T-helper 2 cell (primary cell): ENCODE data around the gene CXCL3.
"Not testable (repeated sequence)": the region's sequence is repeated elsewhere in the genome, so short reads cannot be mapped to it uniquely, and the experiment has no call there.

Source experiments
- DNase-seq, 5 experiments: peaks; one replicate each; pipeline versions ENCODE4 v3.0.0 to v3.0.0-alpha.2; 2012 to 2022
- total RNA-seq, 2 donors: gene quantifications; one replicate each; lab custom pipeline; 2026; lab: John Stamatoyannopoulos, UW

Gene CXCL3
- 0 reads per million in 2 donors for total RNA-seq

- DNase-seq: peak in 1 of 5 experiments; percentile 36
Observed at GRCh38 chr4:74038425-74039314, at the start of gene CXCL3. Gene CXCL3, minus strand, starts transcription at chr4:74038689. Its CDS starts 78 bp downstream, at chr4:74038611.

- no peak for DNase-seq
Observed at GRCh38 chr4:74087481-74087880, 49.0 kb upstream of the CXCL3 start.

DNA sequence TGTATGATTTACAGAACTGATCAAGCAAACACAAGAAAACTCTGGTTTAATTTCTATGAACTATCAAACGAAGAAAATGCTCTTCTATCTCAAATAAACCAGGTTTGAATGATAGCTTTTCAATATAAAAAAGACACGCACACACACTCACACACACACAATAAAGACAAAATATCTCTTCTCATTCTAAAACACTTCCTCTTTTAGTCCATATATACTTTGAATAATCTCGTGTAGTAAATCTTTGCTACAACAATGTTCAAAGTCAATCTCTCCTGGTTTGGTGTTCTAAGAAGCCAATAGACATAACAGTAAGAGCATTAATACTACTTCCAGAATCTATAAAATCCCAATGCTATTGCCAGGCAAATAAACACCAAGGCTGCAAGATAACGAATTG lies 47.2 kb upstream of the CXCL3 start:
- no peak for DNase-seq

- DNase-seq: no peak
Observed at GRCh38 chr4:74084984-74085383, 46.5 kb upstream of the CXCL3 start.

DNA sequence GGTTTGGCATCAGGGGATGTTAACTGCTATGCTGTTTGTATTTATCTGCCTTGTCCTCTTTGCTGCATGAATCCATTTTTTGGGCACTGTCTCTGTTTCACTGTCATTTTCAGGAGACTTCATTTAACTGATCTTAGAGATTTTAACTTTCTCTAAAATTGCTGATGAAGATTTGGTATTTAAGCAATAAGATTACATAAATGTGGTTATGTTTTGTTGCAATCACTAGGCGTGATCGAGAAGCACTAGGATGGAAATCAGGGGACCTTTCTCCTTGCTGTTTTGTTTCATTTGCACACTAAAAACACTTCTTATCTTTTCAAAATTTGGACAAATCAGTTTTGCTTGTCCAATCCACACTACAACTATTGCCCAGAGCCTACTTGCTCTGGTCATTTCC lies 45.1 kb upstream of the CXCL3 start:
- DNase-seq: no peak

- DNase-seq: no peak
Observed at GRCh38 chr4:74081035-74081434, 42.5 kb upstream of the CXCL3 start.

DNA sequence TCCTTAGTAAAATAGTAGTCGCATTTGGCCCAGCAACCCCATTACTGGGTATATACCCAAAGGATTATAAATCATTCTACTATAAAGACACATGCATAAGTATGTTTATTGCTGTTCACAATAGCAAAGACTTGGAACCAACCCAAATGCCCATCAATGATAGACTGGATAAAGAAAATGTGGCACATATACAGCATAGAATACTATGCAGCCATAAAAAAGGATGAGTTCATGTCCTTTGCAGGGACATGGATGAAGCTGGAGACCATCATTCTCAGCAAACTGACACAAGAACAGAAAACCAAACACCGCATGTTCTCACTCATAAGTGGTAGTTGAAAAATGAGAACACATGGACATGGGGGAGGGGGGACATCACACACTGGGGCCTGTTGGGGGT lies 41.9 kb upstream of the CXCL3 start:
- DNase-seq: not testable (repeated sequence)

DNA sequence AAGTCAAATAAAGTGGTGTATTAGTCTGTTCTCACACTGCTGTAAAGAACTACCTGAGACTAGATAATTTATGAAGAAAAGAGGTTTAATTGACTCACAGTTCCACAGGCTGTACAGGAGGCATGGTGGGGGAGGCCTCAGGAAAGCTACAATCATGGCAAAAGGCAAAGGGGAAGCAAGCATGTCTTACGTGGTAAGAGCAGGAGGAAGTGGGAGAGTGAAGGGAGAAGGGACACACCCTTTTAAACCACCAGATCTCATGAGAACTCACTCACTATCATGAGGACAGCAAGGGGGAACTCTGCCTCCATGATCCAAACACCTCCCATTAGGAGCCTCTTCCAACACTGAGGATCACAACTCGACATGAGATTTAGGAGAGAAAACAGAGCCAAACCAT lies 40.5 kb upstream of the CXCL3 start:
- not testable (repeated sequence) for DNase-seq

- DNase-seq: no peak
Observed at GRCh38 chr4:74073358-74073757, 34.9 kb upstream of the CXCL3 start.

GRCh38 chr4:74072739-74073138 lies 34.2 kb upstream of the CXCL3 start:
- no peak for DNase-seq

DNA sequence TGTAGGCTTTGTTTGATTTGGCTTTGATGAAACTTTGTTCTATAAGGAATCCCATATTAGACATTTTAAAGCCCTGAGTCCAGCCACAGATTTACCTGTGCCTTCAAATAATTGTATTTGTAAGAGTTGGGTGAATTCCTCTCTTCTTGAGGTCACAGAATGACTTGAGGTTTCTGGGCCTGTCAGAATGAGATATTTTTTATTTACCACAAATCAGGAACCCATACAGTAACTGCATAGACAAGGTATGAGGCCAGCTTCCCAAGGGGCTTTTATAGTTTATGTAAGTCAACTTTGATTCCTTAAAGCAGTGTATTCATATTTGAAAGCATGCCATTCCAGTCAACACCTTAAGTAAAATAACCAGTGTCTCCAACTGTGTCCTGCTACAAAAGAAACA lies 29.1 kb upstream of the CXCL3 start:
- no peak for DNase-seq

GRCh38 chr4:74066232-74066631 lies 27.7 kb upstream of the CXCL3 start:
- no peak for DNase-seq

GRCh38 chr4:74065115-74065642 lies 26.7 kb upstream of the CXCL3 start:
- no peak for DNase-seq

DNA sequence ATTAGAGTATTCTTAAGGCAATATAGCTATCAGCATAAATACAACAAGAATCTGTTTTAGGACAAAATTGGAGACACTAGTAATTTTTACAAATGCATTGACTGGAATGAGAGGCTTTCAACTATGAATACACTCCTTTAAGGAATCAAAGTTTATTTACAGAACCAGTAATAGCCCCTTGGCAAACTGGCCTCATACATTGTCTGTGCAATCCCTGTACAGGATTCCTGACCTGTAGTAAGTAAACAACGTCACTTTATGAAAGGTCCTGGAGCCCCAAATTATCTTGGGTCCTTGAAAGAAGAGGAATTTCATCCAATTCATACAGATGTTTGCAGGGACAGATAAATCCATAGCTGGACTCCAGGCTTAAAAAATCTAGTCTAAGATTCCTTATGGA lies 25.4 kb upstream of the CXCL3 start:
- DNase-seq: no peak

- no peak for DNase-seq
Observed at GRCh38 chr4:74062953-74063352, 24.5 kb upstream of the CXCL3 start.

- DNase-seq: no peak
Observed at GRCh38 chr4:74061430-74061829, 22.9 kb upstream of the CXCL3 start.

GRCh38 chr4:74059161-74059829 lies 20.8 kb upstream of the CXCL3 start:
- no peak for DNase-seq

DNA sequence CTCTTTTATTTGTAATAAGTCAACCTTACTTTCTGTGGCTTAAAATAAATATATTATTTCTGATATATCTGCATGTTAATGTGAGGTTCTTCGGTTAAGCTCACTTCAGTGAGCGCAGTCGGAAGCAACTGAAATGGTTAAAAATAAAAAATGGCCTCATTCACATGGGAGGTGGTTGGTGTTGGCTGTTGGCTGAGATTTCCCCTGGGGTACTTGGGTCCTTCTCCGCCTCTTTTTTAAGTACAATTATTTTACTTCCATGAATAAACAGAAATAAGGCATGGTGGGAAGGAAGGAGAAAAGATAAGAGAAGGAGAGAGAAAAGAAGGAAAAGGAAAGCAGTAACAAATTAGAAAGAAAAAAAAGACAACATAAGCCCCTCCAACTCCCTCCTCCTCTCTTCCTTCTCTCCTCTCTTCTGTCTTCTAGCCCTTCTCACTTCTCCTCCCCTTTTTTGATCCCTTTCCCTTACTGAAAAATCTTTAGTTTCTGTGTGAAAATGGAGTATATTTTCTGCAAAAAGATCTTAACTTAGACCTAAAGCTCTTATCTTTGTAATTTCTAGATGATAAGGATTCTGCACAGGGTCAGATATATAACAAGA lies 19.7 kb upstream of the CXCL3 start:
- no peak for DNase-seq

DNA sequence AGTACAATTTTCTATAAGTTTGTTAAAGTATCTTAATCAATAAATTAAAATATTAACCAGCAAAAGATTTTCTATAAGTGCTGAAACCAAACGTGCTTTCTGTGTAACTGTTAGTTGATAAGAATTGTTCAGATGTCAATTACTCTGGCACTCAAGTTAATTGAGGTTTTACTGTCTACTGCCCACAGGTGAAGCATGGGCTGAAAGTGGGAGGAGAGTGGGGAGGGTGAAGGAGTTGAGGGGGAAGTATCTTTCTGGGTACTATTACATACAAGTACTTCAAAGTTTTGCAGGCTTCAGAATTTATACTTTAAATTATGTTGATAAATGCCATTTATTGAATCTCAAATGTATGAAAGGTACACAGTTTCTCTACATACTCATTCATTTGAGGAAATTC lies 19.1 kb upstream of the CXCL3 start:
- no peak for DNase-seq

DNA sequence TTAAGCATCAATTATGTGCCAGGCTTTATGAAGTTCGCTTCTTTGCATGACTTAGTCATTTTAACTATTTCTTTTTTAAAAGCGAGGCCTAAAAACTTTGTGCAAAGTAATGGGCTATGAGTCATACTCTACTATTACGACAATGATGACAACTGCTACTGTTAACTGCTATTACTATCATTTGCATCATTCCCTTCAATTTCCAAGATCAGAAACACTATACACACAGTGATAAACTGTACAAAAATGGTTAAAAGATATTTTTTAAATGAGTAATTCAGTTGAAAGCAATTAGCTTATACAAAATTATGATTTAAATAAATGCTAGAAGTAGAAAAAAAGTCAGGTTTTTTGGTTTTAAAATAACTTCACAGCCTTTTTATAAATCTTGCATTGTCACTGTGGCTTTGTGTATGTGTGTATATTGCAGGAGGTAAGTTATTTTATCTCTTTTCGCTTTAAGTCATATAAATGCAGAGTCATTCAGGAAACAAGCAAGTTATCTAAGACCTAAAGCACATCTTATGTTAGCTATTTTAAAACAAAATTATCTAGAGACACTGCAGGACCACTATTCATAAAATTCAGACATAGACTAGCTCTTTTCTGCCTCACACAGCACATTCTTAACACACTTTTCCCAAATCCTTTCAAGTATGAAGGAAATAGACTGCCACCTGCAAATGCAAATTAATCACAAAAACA lies 18.5 kb upstream of the CXCL3 start:
- no peak for DNase-seq

DNA sequence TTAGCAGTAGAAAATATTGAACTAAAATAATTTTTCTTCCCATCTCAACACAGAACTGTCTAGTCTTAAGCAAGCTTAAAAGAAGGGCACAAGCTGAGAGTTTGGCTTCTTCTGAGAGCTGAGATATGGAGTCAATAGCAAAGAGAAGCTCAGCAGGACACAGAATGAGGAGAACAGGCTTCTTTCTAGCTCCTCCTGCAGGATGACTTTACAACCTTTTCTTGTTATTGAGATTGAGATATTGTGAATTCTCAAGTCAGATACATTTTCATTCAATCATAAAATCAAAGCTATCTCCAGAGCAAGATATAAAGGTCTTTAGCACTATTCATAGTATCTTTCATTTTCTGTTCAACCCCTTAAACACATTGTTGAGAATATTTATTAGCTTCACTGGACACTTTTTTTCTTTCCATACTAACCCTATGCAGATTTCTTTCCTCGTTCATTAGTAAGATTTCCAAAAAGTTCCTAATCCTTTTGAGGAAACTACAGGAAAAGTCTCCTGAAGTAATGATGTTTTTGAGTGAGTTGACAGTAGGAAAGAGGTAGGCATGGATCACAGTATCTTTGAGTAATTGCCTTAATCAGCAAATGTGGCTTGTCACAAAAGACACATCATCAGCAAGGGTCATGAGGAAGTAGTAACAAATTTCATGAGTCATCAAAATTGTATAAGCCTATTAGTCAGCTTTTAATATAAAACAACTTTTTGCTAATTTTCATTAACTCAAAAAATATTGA lies 17.8 kb upstream of the CXCL3 start:
- DNase-seq: no peak

DNA sequence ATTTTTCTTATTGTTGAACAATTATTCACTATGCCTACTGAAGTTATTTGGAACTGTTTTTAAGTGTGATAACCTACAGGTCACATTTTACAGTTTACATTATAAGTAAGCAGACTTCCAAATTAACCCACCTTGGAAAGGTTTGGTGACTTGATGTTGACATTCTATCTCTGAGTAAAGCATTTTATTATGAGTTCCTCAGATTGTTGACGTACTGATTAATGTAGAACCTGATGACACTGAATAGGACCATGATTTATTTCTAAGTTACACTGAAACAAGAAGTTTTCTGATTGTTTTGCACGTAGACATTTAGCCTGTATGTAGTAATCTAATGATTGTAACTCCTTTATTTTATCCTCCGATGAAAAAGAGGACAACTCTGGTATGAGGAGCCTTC lies 17.0 kb upstream of the CXCL3 start:
- no peak for DNase-seq
